Measurements from ENCODE around the gene ADGRA3.

GRCh38 chr4:22363036-22363435, 152.8 kb downstream of the ADGRA3 start:
- TF ChIP-seq CTCF (IDR thresholded peaks at IDR 0.05) (no peak), POLR2A (IDR thresholded peaks at IDR 0.05) (no peak), EP300 (IDR thresholded peaks at IDR 0.05) (no peak)

Measured in upper lobe of left lung (tissue), 4 donors.